NCI-H460 (cell line): ENCODE results near the gene TTLL3. TPM values are rescaled to one million over a fixed set of nuclear protein-coding genes. Genes with fewer than 3 reads are reported as not detected.

Source experiments
- DNase-seq: peaks from one replicate; pipeline ENCODE4 v3.0.0-alpha.2; 2016; ENCODE audit warnings: low read depth; ENCODE audit errors: extremely low read depth
- total RNA-seq: library from RNA; depleted of rRNA; stranded (reverse); fragments of >200 nt; shearing (Covaris generic); gene quantifications from 2 replicates; pipeline ENCODE4 v1.2.3, GENCODE V29; 2014

Gene TTLL3
- total RNA-seq, 1 experiment from 2014 or later = 8.2 TPM

DNA sequence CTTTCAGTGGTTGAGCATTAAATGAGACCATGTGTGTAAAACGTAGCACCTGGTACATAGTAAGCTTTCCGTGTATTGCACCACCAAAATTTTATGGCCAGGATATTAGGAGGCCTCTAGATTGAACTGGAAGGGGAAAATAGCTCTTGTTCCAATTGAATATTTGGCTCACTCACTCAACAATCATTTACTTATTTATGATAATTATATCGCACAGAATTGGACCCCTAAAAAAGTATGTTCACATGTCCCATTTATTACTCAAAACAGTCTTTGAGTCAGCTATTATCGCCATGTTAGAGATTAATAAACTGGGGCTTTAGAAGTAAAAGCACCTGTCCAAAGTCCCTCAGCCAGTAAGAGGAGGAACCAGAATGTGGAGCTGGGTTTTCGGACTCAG, 5.1 kb upstream of the TTLL3 start:
- DNase-seq = no peak

DNA sequence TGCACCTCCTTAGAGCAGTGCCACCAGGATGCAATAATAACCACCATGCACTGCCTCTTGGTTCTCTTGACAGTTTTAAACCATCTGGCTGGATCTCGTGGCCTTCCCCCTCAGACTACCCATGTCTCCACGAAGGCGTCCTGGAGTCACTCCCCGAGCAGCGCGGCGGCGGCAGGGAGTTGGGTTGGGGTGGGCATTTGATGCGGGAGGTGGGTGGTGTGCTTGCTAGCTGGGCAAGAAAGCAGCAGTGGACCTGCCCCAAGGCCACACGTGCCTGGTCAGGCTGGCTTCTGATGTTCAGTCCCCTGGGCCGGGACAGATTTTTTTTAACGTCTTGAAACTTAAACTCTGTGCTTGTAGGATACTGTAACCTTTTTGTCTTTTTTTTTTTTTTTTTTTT, 3.9 kb upstream of the TTLL3 start:
- no peak for DNase-seq

DNA sequence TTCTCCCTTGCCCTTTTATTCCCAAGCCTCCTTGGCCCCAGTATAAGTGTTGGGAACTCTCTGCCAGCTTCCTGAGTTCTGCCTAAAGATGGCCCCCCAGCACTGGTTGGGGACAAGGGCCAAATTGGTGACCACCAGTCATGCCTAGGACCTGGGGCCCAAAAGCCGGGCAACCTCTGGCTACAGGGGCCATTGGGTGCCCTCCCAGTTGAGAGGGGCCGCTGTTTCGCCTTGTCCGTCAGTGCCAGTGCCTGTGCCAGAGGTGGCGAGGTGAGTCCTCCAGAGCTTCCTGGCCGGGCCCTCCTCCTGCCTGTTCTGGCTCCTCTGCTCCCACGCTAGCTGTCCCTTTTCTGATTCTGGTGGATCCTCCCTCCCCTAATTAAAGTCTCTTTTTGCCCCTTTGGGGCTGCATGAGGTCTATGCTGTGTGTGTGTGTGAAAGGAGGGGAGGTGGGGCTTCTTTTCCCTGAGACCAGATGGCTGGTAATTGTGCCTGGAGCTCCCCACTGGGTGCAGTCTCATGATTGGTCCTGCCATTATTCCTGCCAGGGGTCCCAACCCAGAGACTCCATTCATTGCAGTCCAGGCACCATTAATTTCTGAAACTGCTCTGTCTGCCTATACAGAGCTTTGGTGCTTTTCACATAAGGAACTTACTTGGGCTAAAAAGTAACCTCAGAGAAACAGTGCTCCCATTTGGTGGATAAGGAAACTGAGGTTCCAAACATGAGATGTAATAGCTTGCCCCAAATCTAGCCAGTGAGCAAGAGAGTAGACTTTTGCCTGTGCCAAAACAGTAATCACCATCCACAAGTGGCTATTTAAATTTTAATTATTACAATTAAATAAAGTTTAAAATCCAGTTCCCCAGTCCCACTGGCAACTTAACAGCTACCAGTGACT, 3.1 kb upstream of the TTLL3 start:
- no peak for DNase-seq

DNA sequence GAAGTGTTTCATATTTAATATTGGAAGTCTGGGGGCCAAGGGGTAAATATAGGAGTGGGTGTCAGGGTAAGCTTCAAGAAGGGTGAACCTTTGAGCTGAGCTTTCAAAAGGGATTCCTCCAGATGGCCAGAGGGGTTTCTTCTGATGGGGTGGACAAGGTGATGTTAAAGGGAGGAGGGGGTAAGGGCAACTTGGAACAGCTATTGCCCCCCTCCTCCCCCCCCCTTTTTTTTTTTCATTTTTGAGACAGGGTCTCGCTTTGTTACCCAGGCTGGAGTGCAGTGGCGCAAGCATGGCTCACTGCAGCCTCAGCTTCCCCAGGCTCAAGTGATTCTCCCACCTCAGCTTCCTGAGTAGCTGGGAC, 2.1 kb upstream of the TTLL3 start:
- no peak for DNase-seq

DNA sequence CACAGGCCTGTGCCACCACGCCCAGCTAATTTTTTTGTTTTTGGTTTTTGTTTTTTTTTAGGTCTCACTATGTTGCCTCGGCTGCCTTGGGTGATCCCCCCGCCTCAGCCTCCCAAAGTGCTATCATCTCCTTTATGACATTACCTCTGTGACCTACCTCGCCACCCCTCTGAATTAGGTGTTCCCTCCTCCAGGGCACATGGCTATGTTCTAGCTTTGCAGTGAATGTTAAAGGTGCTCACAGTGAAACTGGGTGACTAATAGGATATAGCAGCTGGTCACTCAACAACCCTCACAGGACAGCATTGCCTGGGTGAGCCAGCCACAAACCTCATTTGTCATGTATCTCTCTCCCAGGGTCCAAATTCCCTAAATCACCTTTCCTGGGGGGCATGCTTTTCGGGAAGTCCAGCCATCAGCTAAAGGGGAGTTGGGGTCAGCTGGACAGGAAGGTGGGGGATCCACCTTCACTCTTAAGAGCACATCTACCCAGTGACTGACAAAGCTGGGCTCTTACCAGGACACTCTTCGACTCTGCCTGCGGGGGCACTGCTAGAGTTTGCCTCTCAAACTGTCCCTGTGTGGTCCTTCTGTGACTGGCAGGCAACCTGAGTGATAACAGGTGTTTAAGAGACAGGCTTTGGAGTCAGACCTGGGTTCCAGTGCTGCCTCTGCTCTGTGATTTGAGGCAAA, 1.6 kb upstream of the TTLL3 start:
- peak; percentile 27 for DNase-seq

DNA sequence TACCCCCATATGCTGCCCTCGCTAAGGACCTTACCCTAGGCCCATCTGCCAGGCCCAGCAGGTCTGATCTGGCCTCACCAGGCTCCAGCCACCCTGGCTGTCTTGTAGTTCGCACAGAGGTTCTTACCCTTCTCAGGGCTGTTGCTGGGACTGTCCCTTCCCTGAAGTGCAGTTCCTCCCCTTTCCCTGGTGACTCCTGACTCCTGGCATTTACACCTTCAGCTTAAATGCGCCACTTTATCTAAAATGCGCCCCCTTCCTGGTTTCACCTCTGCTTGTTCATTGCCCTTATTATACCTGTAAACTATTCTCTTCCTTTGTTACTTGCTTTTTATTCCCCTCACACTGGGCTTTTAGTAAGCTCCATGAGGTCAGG, 835 bp upstream of the TTLL3 start:
- no peak for DNase-seq

DNA sequence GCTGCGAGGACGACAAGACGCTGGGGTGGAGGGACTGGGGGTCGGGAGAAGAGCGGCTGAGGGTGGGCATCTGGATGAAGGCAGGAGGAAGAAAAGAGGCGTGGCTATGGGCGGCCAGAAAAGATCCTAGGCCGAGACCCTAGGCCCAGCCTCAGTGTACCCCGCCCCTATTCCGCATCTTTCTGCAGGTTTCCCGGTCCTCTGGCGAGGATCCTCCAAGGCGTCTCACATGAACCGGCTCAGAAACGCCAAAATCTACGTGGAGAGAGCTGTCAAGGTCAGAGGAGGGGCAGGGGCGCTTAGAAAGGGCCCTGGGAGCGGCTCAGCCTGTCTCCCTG, 340 bp downstream of the TTLL3 start:
- DNase-seq = no peak

DNA sequence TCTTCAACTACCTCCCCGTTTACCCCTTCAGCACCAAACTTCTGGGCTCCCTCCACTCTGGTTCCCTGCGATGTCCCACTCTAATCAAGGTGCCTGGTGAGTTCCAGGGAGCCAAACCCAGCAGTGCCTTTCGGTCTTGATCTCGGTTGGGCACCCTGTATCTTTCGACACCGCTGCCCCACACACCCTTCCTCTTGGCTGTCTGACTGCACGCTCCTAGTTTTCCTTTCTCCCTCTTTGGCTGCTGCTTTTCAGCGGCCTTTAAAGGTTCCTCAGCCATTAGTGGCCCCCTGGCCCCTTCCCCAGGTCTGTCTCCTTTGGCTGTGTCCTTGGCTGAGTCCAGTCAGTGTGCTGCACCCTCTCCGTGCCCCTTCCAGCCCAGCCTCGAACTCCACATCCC, 784 bp downstream of the TTLL3 start:
- no peak for DNase-seq

DNA sequence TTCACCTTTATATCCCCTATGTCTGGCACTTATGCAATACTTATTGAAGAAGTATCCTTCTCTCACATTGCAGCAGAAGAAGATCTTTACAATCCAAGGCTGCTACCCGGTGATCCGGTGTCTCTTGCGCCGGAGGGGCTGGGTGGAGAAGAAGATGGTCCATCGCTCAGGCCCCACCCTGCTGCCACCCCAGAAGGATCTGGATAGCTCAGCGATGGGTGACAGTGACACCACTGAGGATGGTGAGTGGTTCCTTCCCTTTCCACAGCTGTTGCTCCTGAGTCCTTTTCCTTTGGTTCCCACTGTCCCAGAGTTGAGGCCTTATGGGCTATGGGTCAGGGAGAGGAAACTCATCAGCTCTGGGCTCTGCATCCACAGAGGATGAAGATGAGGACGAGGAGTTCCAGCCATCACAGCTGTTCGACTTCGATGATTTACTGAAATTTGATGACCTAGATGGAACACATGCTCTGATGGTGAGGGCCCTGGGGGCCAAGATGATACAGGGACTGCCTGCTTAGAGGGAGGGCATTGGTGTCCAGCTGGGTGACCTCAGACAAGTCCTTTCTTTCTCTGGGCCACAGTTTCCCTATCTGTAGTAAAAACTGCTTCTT, 2.9 kb downstream of the TTLL3 start:
- DNase-seq = no peak

DNA sequence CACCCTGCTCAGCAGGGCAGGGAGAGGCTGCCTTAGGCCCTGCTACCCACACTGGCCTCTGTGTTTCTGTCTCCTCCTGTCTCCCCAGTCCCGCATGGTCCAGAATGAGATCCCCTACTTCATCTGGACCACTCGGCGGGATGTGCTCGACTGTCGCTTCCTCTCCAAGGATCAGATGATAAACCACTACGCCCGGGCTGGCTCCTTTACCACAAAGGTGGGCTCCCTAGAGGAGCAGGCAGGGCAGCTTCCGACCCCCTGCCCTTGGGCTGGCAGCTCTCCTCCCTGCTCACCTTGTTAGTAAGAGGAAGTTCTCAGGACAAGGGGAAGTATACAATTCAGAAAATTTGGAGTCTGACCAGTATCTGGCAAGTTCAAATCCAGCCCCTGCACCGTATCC, 5.9 kb downstream of the TTLL3 start:
- DNase-seq = no peak

DNA sequence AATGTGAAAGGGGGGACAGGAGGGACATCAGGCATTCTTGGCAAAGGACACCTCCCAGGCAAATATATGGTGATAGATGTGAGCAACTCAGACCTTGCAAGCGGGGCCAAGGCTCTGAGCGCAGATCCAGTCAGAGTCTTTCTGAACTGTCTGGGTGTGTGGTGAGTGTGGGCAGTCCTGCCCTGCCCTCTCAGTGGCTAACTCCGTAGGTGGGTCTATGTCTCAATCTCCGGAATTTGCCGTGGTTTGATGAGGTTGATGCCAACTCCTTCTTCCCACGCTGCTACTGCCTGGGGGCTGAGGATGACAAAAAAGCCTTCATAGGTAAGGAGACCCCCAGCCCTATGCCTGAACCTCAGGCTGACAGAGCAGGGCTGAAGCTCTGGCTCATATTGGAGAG, 7.4 kb downstream of the TTLL3 start:
- DNase-seq = no peak

DNA sequence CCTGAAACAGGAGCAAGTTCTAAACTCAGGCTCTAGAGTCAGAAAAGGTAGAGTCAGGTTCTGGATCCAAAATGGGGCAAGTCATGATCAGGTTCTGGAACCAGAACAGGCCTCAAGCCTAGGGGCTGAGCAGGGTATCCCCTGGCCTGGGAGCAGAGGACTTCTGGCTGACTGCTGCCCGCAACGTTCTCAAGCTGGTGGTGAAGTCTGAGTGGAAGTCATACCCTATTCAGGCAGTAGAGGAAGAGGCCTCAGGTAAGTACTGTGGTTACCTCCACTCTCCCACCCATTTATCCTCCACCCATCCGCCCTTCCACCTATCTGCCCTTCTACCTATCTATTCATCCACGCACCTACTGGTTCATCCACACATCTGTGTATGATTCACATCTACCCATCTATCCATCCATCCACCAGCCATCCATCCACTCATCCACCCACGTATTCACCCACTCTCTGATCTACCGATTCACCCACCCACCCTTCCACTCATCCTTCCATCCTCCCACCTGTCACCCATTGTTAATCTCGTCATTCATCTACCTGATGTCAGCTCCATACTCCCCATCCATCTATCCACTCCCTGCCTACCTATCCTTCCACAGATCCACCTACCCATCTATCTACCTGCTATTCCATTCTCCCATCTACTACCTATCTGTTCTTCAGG, 8.7 kb downstream of the TTLL3 start:
- no peak for DNase-seq

DNA sequence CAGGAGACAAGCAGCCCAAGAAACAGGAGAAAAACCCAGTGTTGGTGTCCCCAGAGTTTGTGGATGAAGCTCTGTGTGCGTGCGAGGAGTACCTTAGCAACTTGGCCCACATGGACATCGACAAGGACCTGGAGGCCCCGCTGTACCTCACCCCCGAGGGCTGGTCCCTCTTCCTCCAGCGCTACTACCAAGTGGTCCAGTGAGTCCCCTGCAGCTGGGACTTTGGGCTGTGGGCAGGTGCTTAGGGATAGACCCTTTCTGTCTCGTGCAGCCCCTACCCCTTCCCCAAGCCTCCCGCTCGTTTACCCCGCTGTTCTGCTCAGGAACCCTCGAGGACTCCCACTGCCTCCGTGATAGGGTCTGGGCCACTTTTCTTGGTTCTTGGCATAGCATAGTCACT, 10.5 kb downstream of the TTLL3 start:
- no peak for DNase-seq

DNA sequence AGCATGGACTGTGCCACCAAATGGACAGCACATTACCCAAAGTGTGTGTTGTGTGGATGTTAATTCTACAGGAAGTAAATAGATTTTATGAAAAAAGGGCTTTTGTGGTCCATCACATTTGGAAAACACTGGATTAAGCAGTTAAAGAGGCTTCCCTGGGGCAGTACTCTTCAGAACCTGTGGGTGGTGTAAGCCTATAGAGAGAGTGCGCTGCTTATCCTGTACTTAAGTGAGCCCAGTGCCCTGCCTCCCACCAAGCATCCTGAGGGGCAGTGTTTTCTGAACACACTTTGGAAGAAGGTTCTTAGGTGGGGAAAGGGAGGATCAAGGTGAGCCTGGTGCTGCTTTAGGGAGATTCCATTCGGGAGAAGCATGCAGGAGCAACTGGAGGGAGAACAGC, 10.9 kb downstream of the TTLL3 start:
- no peak for DNase-seq

DNA sequence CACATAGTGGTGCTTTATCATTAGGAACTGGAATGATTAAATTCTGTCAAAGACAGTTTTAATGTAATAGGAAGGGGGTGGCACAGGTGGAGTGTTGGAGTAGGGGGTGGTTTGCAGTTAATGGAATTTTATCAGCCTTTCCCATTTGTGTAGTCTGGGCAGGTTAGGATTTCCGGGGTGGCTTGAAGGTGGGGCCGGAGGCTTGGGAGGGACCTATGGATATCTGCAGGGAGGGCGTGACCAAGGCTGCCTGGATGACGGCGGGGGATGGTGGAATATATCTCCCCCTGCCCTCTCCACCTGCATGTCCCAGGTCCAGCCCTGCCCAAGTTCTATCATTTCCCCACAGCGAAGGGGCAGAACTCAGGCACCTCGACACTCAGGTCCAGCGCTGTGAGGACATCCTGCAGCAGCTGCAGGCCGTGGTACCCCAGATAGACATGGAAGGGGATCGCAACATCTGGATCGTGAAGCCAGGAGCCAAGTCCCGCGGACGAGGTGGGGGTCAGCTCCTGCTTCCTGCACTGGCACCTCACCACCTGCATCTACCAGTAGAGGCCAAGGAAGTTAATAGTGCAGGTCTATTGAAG, 15.5 kb downstream of the TTLL3 start:
- DNase-seq = no peak

DNA sequence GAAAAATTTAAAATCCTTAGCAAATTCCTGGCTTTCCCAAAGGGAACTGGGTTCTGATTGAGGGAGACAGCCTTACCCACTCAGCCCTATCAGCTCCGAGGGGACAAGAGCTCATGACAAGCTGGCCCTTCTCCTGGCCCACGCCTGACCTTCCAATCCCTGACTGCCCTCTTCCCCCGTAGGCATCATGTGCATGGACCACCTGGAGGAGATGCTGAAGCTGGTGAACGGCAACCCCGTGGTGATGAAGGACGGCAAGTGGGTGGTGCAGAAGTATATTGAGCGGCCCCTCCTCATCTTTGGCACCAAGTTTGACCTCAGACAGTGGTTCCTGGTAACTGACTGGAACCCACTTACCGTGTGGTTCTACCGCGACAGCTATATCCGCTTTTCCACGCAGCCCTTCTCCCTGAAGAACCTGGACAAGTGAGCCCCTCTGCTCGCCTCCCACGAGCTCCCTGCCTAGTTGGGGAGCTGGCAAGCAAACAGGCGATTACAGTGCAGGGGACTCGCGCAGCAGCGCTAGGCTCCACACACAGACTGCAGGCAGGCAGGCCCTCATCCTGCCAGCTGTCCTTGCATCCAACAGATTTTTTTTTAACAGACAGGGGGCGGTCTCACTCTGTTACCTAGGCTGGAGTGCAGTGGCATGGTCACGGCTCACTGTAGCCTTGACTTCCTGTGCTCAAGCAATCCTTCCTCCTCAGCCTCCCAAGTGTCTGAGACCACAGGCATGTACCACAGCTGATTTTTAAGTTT, 16.9 kb downstream of the TTLL3 start:
- DNase-seq = no peak

DNA sequence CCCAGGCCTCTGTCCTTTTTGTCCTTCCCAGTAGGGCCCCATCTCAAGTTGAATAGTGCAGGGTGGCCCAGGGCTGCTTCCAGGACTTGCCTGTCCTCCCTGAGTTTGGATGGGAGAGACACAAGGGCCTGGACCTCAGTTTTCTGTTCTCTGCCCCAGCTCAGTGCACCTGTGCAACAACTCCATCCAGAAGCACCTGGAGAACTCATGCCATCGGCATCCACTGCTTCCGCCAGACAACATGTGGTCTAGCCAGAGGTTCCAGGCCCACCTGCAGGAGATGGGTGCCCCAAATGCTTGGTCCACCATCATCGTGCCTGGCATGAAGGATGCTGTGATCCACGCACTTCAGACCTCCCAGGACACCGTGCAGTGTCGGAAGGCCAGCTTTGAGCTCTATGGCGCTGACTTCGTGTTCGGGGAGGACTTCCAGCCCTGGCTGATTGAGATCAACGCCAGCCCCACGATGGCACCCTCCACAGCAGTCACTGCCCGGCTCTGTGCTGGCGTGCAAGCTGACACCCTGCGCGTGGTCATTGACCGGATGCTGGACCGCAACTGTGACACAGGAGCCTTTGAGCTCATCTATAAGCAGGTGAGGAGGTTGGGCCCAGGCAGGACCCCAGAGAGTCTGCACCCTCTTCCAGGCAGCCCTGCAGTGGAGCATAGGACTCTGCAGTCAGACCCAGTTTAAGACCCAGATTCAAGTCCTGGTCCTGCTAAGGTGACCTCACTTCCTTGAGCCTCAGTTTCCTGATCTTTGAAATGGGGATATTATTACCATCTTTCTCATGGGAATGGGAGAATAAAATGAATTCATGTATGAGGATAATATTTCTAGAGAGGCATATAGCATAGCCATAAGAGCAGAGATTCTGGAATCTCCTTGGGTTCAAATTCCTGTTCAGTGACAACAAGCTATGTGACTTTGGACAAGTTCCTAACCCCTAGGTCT, 19.0 kb downstream of the TTLL3 start:
- DNase-seq = no peak

DNA sequence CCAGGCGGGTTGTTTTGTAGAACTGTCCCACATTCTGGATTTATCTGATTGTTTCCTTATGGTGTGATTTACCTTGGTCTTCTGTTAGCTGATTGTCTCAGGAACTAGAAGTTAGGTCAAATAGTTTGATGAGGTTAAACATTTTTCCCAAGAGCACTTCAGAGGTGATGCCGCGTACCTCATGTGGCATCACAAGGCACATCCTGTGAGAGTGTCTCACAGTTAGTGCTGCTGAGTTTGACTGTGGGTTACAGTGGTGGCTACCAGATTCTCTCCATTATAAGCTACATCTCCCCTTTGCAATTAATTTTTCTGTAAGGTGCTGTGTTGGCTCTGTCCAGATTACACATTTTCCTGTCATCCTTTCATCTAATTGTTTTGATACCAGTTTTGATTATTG, 21.2 kb downstream of the TTLL3 start:
- DNase-seq = no peak

DNA sequence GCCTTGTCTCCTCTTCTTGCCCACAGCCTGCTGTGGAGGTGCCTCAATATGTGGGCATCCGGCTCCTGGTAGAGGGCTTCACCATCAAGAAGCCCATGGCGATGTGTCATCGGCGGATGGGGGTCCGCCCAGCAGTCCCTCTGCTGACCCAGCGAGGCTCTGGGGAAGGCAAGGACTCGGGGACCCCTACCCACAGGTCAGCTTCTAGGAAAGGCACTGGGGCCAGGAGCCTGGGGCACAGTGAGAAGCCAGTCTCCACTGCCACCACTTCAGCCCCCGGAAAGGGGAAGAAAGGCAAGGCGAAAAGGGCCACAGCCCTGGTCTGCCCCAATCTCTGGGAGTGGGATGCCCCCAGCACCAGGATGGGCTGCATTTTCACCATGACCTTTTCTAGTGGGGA, 23.0 kb downstream of the TTLL3 start:
- no peak for DNase-seq
